Muscle of leg (tissue), 11 donors: ENCODE results near the gene KCNIP3. TPM values are rescaled to one million over a fixed set of nuclear protein-coding genes. Genes with fewer than 3 reads are reported as not detected.

Experiments used
- DNase-seq: peaks from one replicate; pipeline ENCODE4 v3.0.0; 2013
- H3K27ac ChIP-seq: one replicate; pipeline ENCODE4 v1.5.1; 2013; ENCODE audit warnings: mild to moderate bottlenecking, low read length, control low read depth
- H3K27me3 ChIP-seq: one replicate; pipeline ENCODE4 v1.6.1; 2013; ENCODE audit warnings: low read length; ENCODE audit not compliant: control insufficient read depth, insufficient read depth
- H3K36me3 ChIP-seq: one replicate; pipeline ENCODE4 v1.6.1; 2013; ENCODE audit warnings: low read length; ENCODE audit not compliant: control insufficient read depth, insufficient read depth
- H3K4me1 ChIP-seq: one replicate; pipeline ENCODE4 v1.6.1; 2013; ENCODE audit warnings: low read length; ENCODE audit not compliant: control insufficient read depth, insufficient read depth
- H3K4me3 ChIP-seq: one replicate; pipeline ENCODE4 v1.5.1; 2013; ENCODE audit warnings: low read length, control low read depth
- H3K9me3 ChIP-seq: replicated peaks from 2 replicates; pipeline ENCODE4 v1.6.1; 2013; ENCODE audit warnings: low read depth, low read length; ENCODE audit not compliant: control insufficient read depth
- WGBS: methylation state at CpG from one replicate; pipeline ENCODE4 v1.1.5; 2013; ENCODE audit warnings: missing lambda C conversion rate; ENCODE audit not compliant: insufficient coverage; 5-methylcytosine and 5-hydroxymethylcytosine counted together
- polyA plus RNA-seq, 8 donors: library from polyadenylated mRNA; unstranded; fragments of 120-200 nt; gene quantifications; one replicate each; pipeline versions ENCODE4 v1.2.1 to v1.2.3, GENCODE V29; 2013; ENCODE audit warnings: inconsistent platforms in 1 of 8, low replicate concordance in 1 of 8; ENCODE audit not compliant: insufficient read length in 8 of 8, insufficient read depth in 1 of 8
- total RNA-seq: library from RNA; stranded (reverse); fragments of 120-200 nt; gene quantifications from one replicate; pipeline ENCODE4 v1.2.4, GENCODE V29; 2013

KCNIP3 gene
- total and polyA plus RNA-seq, 9 donors: 5.5 to 8.9 (median 6.9) TPM

- no peak overlapping the region for H3K27ac ChIP-seq
- no peaks in the 10 kb centered on the region for H3K36me3 ChIP-seq
- H3K27me3 ChIP-seq: no peaks in the 10 kb centered on the region
- H3K4me3 ChIP-seq: no peak overlapping the region
- peaks cover 51% of the 10 kb centered on the region for H3K4me1 ChIP-seq
- no peak for DNase-seq
- WGBS: 72% methylated on average over 17 of the region's 26 CpGs
- H3K9me3 ChIP-seq: no peaks in the 10 kb centered on the region
Observed at GRCh38 chr2:95311815-95312542, 14.8 kb downstream of the KCNIP3 start.

DNA sequence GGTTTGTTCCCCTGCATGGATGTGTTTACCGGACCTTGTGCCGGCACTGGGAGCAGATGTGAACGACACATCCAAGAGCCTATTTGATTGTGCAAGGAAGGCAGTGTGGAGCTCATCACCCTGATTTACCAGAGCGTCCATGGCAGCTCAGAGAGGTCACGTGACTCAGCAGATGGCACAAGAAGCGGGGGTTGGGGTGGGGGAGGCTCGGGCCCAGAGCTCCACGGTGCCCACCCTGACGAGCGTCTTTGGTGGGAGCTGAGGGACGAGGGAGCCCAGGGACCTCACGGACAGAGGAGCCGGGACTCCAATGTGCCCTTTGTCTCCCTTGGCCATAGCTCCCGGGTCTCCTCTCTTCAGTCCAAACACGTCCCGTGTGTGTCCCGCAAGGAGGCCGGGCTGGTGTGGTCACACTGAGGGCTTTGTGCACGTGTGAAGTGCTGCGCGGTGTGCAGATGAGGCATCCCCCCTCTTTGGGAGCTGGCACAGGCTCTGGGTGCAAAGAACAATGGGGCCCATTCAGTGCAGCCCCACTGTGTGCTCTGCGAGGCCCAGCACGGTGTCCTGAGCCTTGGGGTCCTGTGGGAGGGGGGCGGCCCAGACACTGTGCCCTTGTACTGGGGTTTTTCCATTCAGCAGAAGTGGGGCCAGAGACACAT lies 15.5 kb downstream of the KCNIP3 start:
- Histone ChIP-seq H3K27me3 (no peaks in the 10 kb centered on the region), H3K4me3 (no peak overlapping the region), H3K9me3 (no peaks in the 10 kb centered on the region), H3K4me1 (peaks cover 46% of the 10 kb centered on the region), H3K36me3 (no peaks in the 10 kb centered on the region), H3K27ac (no peak overlapping the region)
- 82% methylated on average over 23 of the region's 24 CpGs for WGBS
- DNase-seq: no peak

- Histone ChIP-seq H3K9me3 (no peaks in the 10 kb centered on the region), H3K36me3 (no peaks in the 10 kb centered on the region), H3K27me3 (no peaks in the 10 kb centered on the region), H3K4me3 (no peak overlapping the region), H3K4me1 (peaks cover 39% of the 10 kb centered on the region), H3K27ac (no peak overlapping the region)
- no peak for DNase-seq
- WGBS: 59% methylated on average over 10 of the region's 16 CpGs
Observed at GRCh38 chr2:95313296-95314131, 16.4 kb downstream of the KCNIP3 start.

- Histone ChIP-seq H3K27ac (no peak overlapping the region), H3K4me3 (no peak overlapping the region), H3K9me3 (no peaks in the 10 kb centered on the region), H3K27me3 (no peaks in the 10 kb centered on the region), H3K4me1 (peaks cover 32% of the 10 kb centered on the region), H3K36me3 (no peaks in the 10 kb centered on the region)
- 70% methylated on average over 10 of the region's 11 CpGs for WGBS
- no peak for DNase-seq
Observed at GRCh38 chr2:95314598-95314963, 17.4 kb downstream of the KCNIP3 start.

GRCh38 chr2:95314964-95315611 lies 17.9 kb downstream of the KCNIP3 start:
- DNase-seq: no peak
- 49% methylated on average over 15 of the region's 16 CpGs for WGBS
- no peak overlapping the region for H3K4me3 ChIP-seq

DNA sequence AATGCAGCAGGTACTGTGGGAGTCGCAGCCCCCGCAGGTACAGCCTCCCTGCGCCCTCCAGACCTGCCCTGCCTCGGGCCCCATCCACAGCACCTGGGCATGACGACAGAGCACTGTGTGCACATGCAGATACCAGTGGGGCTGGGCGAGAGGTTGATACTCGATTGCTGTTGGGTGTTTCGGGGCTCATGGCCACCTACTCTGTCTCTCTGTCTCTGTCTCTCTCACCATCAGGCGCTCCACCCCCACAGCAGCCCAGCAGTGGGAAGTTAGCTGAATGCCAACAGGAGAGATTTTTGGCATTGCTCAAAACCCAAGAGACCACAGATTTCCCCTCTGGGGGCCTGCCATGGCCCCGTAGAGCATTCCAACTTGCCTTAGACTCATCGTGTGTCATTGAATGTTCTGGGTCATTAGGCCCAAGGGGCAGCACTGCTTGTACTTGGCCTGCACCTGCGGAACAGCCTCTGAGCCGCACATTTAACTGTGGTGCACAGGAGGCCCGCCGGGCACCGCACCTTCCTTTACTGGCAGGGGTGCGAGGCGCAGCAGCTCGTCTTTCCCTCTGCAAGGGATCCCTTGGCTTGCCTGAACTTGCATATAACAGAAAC lies 18.8 kb downstream of the KCNIP3 start:
- no peak overlapping the region for H3K27ac ChIP-seq
- H3K36me3 ChIP-seq: no peaks in the 10 kb centered on the region
- H3K4me1 ChIP-seq: peaks cover 29% of the 10 kb centered on the region
- WGBS: 88% methylated on average over 10 of the region's 19 CpGs
- H3K27me3 ChIP-seq: no peaks in the 10 kb centered on the region
- DNase-seq: no peak
- no peak overlapping the region for H3K4me3 ChIP-seq
- no peaks in the 10 kb centered on the region for H3K9me3 ChIP-seq

More at GRCh38 chr2:95314964-95315611, 17.9 kb downstream of the KCNIP3 start:
- H3K4me1 ChIP-seq: peaks cover 32% of the 10 kb centered on the region
- H3K27me3 ChIP-seq: no peaks in the 10 kb centered on the region
- no peaks in the 10 kb centered on the region for H3K36me3 ChIP-seq
- no peak overlapping the region for H3K27ac ChIP-seq
- H3K9me3 ChIP-seq: no peaks in the 10 kb centered on the region

DNA sequence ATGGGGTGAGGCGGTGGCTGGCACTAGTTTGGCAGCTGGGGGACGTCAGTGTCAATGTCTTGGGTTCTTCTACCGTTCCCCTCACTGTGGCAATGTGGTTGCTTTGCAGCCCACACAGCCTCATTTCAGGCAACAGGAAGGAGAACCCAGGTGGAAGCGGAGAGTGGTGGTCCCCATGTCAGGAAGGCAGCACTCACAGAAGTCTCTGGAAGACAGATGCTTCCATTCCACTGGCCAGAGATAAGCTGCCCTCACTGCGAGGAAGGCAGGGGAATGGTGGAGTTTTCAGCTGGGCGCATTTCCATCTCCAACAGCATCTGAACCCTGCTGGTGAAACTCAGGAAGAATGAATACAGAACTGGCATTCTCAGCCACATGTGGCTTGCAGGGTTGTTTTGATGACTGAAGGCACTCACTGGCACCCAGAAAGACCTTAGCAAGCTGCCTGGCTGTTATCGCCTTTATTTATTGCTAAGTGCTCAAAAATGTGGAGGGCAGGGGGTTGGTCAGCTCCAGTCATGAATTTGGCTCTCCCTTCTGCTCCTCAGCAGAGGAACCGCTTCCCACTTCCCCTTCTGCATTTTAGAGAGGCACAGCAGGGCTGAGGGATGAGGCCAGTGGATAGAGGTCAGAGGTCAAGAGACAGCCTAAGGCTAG lies 19.4 kb downstream of the KCNIP3 start:
- Histone ChIP-seq H3K27ac (no peak overlapping the region), H3K27me3 (no peaks in the 10 kb centered on the region)

GRCh38 chr2:95317123-95317500 lies 20.0 kb downstream of the KCNIP3 start:
- Histone ChIP-seq H3K27me3 (no peaks in the 10 kb centered on the region), H3K9me3 (no peaks in the 10 kb centered on the region), H3K36me3 (no peaks in the 10 kb centered on the region), H3K4me3 (no peak overlapping the region), H3K4me1 (peaks cover 29% of the 10 kb centered on the region), H3K27ac (no peak overlapping the region)
- DNase-seq: no peak
- 13% methylated on average over 2 of the region's 6 CpGs for WGBS

More for the DNA sequence above, 19.4 kb downstream of the KCNIP3 start:
- no peak for DNase-seq
- H3K4me3 ChIP-seq: no peak overlapping the region
- H3K36me3 ChIP-seq: no peaks in the 10 kb centered on the region
- WGBS: 83% methylated on average over 3 of the region's 8 CpGs
- no peaks in the 10 kb centered on the region for H3K9me3 ChIP-seq
- H3K4me1 ChIP-seq: peaks cover 29% of the 10 kb centered on the region

GRCh38 chr2:95317665-95318425 lies 20.7 kb downstream of the KCNIP3 start:
- no peak overlapping the region for H3K4me3 ChIP-seq
- H3K9me3 ChIP-seq: no peaks in the 10 kb centered on the region
- H3K4me1 ChIP-seq: peaks cover 24% of the 10 kb centered on the region
- no peak overlapping the region for H3K27ac ChIP-seq
- DNase-seq: no peak
- H3K27me3 ChIP-seq: no peaks in the 10 kb centered on the region
- H3K36me3 ChIP-seq: no peaks in the 10 kb centered on the region
- WGBS: 95% methylated on average over 4 of the region's 12 CpGs
